ENCODE data around the gene THUMPD2.

THUMPD2 gene

GRCh38 chr2:39715095-39715494 is 64.0 kb downstream of the THUMPD2 start:
- no peak for DNase-seq

DNA sequence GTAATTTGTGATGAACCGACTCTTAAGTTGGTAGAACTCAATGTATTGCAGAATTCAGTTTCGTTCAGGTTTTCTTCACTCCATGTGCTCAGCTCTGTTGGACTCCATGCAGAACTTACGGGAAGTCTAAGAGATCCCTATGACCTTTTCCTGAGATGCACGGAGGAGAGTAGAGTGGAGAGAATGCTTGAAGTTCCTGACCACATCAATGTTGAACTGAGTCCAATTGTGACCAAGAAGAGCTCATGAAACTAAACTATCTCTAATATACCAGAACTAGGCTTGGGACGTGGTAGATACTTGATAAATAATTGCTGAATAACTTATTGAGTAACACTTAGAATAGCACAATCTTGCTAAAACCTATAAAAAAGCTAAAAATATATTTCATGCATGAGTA is 66.1 kb downstream of the THUMPD2 start:
- DNase-seq: no peak

GRCh38 chr2:39710807-39711206 is 68.3 kb downstream of the THUMPD2 start:
- DNase-seq: no peak

GRCh38 chr2:39708003-39708402 is 71.1 kb downstream of the THUMPD2 start:
- no peak for DNase-seq

DNA sequence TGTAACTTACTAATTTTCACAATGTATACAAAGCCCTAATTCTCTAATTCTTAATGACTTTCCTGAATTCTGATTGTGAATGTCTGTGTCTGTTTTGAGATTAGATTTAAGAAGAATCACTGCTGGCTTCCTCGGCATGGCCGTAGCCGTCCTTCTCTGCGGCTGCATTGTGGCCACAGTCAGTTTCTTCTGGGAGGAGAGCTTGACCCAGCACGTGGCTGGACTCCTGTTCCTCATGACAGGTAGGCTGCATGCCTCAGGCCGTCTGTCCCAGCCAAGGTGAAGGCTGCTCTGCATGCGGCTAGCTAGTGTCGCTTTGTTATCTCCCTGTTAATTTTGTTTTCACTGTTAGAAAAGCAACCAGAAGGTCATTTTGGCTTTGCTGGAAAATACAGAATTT is 72.1 kb downstream of the THUMPD2 start:
- no peak for DNase-seq

DNA sequence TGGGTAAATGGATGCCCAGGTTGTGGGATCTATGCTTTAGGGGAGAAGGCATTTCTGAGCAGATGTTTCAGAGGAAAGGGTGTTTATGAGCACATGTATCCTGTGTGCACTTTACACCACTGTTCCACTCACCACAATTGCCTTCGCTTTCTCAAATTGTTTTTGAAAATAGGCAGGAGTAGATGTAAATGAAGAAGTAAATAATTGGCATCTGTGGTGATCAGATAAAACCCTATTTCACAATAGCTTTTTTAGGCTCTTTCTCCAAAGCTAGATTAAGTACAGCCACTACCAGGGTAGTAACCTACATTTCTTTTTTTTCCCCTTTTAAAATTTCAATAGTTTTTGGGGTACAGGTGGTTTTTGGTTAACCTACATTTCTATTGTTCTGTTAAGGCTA is 72.7 kb downstream of the THUMPD2 start:
- DNase-seq: no peak

DNA sequence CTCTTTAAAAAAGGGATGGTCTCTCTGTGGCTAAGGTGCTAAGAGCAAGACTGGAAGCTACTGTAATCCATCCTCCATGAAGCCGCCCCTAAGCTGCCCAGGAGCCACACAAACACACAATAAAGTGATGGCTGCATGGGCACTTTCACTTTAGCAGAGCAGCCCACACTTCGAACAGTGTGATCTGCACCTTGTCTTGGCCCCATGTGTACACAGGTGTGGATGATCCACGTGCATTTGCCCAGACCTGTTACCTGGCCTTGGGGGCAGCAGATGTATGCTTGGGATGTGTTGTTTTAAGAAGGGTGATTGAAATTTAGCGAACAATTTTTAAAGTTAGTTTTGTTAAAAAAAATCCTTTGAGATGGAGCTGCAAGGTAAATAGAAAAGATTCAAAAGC is 73.4 kb downstream of the THUMPD2 start:
- DNase-seq: no peak

DNA sequence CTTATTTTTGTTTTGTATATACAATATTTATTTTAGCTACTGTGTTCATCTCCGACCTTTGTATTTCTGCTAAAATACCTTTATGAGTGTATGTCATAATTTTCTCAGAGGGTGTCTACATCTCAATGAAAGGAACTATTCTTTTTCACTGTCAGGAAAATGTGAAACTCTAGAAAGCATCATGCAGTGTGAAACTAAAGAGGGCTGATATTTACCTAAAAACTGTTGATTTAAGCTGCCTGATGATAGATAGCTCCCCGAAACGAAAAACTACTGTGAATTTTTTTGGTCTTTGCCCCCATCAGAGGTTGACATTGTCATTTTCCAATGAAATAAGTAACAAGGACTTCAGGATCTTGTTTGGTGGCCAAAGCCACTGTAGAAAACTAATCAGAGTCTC is 74.5 kb downstream of the THUMPD2 start:
- no peak for DNase-seq

DNA sequence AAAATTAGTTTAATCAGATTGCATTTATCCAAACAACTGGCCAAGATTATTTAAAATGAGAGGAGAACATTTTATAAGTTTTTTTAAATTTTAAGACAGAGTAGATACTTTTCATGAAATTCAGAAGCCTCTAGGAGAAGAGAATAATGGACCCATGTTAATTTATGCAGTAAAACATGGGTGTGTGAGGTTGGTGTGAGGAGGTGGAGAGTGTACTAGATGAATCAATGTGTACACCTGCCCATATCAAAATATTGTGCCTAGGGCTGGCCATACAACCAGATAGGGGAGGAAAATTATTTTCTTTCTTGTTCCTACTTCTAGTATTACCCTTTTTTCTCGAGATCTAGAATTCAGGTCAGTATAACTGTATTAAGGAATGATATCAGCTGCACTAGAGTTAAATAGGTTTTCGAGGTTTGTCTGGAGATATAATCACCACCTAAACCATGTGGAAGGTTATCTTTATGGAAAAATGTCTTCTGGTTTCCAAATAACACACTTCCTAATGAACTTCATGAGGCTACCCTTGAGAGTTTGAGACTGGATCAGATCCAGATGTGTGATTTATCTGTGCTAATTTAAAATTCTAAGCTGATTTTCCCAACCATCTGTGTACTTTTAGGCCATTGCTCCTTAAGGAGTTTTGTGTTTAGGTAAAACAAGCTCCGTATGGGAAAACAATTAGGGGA is 75.7 kb downstream of the THUMPD2 start:
- peak; percentile 21 for DNase-seq

DNA sequence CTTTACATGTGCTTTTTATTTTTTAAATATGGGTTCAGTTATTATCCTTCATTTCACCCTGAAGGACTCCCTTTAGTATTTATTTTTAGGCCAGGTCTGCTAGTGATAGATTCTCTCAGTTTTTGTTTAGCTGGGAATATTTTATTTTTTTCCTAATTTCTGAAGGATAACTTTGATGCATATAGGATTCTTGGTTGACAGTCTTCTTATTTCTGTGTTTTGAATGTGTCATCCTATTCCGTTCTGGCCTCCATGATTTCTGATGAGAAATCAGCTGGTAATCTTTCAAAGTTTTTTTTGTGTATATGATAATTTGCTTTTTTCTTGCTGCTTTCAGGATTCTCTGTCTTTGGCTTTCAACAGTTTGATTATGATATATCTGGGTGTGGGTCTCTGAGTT is 77.9 kb downstream of the THUMPD2 start:
- DNase-seq: no peak

GRCh38 chr2:39697454-39697853 is 81.6 kb downstream of the THUMPD2 start:
- peak; percentile 68 for DNase-seq

DNA sequence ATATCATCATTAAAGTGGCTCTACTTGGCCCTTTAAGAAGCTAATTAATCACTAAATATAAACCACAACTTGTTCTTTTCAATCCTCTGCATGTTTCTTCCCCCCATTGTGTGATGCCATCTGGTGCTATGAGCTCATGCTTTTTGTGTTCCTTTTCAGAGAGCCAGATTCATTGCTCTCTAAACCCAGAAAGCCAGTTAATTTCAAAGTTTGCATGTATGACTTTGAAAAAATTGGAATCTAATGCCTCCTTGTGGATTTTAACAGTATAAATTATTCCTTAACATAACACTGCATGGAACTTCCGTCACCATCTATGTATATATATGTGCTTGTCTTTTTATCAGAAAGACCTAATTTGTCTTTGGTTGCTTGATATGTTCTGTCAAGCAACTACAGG is 82.2 kb downstream of the THUMPD2 start:
- peak; percentile 81 for DNase-seq

GRCh38 chr2:39696101-39696553 is 82.9 kb downstream of the THUMPD2 start:
- peak; percentile 92 for DNase-seq

GRCh38 chr2:39693245-39693644 is 85.8 kb downstream of the THUMPD2 start:
- no peak for DNase-seq

GRCh38 chr2:39689876-39690275 is 89.2 kb downstream of the THUMPD2 start:
- DNase-seq: no peak

DNA sequence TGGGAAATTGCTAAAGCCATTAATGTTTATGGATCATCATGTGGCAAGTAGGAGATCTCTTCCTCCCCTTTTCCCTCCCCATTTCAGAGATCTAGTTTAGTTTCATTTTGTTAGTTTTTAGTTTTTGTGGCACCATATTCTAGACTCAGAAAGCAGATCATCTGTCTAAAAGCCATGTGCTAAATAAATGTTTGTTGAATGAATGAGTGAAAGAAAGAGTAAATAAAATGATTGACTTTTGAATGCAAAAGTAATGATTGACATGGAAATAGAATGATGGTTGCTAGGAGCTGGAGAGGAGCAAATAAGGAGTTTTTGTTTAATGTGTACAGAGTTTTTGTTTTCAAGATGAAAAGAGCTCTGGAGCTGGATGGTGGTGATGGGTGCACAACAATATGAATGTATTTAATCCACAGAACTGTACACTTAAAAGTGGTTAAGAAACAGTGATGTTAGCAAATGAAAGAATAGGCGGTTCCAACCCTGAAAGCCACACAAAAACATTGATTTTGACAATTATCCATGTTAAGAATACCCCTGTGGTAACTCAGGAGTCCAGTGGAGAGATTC is 89.7 kb downstream of the THUMPD2 start:
- no peak for DNase-seq

DNA sequence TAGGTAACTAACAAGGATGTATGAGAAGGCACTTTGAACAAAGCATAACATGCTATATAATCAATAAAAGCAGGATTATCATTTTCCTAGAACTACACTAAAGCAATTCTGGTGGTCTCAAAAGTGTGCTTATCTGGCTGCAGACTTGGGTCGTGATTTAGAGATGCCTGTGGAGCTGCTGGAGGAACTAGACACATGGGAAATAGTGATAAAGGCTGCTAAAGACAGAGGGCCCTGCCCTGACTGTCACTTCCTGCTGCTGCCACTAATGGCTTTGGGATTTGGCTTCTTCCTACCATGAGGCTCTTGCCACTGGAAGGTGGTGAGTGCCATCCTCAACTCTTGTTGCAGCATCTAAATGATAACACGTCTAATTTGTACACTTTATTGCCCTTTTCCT is 90.9 kb downstream of the THUMPD2 start:
- DNase-seq: no peak

GRCh38 chr2:39686456-39686855 is 92.6 kb downstream of the THUMPD2 start:
- no peak for DNase-seq
